GM12865 (cell line): Measurements from ENCODE around the gene DPYSL5.

Source experiments
- DNase-seq: peaks from one replicate; pipeline ENCODE4 v3.0.0; 2010; ENCODE audit warnings: low read depth
- H3K4me3 ChIP-seq: 2 replicates; pipeline ENCODE4 v1.5.1; 2011; ENCODE audit warnings: mild to moderate bottlenecking, low read depth, low read length, control low read depth
- CTCF ChIP-seq: IDR thresholded peaks from 2 replicates; pipeline ENCODE4 v1.5.1; 2011; ENCODE audit warnings: low read length, control low read depth, low read depth, inconsistent platforms; ENCODE audit not compliant: insufficient read depth; ENCODE audit errors: missing control alignments

Gene DPYSL5

GRCh38 chr2:26907416-26907815 is 59.5 kb downstream of the DPYSL5 start:
- H3K4me3 ChIP-seq, result no peak overlapping the region
- no peak for TF ChIP-seq CTCF
- DNase-seq, result no peak

GRCh38 chr2:26910176-26910575 is 62.2 kb downstream of the DPYSL5 start:
- no peak for DNase-seq
- TF ChIP-seq CTCF, result no peak

GRCh38 chr2:26911911-26912861 is 64.3 kb downstream of the DPYSL5 start:
- TF ChIP-seq CTCF, result no peak
- no peak overlapping the region for H3K4me3 ChIP-seq
- no peak for DNase-seq

More at GRCh38 chr2:26910176-26910575, 62.2 kb downstream of the DPYSL5 start:
- H3K4me3 ChIP-seq, result no peak overlapping the region

GRCh38 chr2:26913606-26913998 is 65.7 kb downstream of the DPYSL5 start:
- no peak for DNase-seq
- no peak overlapping the region for H3K4me3 ChIP-seq
- TF ChIP-seq CTCF, result no peak

- H3K4me3 ChIP-seq, result no peak overlapping the region
- DNase-seq, result no peak
- no peak for TF ChIP-seq CTCF
Observed at GRCh38 chr2:26913999-26914658, 66.2 kb downstream of the DPYSL5 start.

- DNase-seq, result no peak
- TF ChIP-seq CTCF, result no peak
- H3K4me3 ChIP-seq, result no peak overlapping the region
Observed at GRCh38 chr2:26914659-26915310, 66.9 kb downstream of the DPYSL5 start.
